ENCODE results near the gene SMARCAD1.

Gene SMARCAD1, protein sequence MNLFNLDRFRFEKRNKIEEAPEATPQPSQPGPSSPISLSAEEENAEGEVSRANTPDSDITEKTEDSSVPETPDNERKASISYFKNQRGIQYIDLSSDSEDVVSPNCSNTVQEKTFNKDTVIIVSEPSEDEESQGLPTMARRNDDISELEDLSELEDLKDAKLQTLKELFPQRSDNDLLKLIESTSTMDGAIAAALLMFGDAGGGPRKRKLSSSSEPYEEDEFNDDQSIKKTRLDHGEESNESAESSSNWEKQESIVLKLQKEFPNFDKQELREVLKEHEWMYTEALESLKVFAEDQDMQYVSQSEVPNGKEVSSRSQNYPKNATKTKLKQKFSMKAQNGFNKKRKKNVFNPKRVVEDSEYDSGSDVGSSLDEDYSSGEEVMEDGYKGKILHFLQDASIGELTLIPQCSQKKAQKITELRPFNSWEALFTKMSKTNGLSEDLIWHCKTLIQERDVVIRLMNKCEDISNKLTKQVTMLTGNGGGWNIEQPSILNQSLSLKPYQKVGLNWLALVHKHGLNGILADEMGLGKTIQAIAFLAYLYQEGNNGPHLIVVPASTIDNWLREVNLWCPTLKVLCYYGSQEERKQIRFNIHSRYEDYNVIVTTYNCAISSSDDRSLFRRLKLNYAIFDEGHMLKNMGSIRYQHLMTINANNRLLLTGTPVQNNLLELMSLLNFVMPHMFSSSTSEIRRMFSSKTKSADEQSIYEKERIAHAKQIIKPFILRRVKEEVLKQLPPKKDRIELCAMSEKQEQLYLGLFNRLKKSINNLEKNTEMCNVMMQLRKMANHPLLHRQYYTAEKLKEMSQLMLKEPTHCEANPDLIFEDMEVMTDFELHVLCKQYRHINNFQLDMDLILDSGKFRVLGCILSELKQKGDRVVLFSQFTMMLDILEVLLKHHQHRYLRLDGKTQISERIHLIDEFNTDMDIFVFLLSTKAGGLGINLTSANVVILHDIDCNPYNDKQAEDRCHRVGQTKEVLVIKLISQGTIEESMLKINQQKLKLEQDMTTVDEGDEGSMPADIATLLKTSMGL

DNA sequence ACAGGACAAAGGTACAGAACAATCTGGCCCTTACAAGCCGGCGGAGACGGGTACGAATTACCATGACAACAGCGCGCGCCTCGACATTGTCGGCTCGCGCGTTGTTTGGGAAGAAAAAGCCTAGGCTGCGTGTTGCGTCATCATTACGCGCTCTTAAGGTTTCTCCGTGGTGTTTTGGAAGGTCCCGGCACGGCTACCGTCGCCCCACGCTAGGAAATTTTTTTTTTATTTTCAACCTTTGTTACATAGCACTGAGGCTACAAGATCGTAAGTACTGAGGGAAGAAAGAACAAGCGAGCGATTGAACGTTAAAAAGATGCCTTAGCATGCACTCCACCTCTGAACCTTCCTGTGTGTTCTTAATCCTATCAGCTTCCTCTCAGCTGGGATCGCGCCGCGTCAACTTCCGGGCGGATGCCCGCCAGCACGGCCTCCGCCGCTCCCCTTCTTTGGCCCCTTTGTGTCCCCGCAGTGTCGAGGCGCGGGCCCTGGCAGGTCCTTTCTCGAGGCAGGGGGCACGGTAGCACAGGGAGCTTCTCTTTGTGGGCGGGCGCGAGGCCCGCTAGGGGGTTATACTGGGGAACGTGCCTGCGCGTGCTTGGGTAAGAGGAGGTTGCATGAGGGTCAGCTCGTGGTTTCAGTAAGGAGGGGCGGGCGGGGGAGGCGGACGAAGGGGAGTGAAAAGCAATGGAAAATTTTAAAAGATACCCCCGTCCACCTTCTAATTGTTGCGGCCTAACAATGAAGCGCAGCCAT is at the start of gene SMARCAD1:
Gene SMARCAD1 (plus strand): TSS at position 397 of the 756 bp plus-strand sequence. CDS start 530 bp downstream, outside the sequence.
- peak; percentile 89 to 90 for DNase-seq

GRCh38 chr4:94158883-94159282 is 48.8 kb upstream of the SMARCAD1 start:
- DNase-seq = no peak

DNA sequence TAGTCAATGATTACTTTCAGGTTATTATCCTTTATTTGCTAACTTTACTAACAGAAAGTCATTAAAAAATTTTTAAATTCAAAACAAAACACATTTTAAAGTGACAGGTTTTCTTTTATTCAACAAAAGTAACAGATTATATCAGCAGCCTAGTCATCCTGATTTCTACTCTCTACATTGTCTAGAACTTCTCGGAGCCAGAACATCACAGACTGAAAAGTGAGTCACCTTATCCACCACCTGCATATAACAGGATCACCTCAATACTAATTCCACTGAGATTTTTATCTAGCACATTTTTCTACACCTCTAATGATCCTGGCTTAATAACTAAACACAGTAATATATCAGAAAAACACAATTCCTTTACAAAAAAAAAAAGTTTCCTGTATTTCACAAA is 47.9 kb upstream of the SMARCAD1 start:
- no peak for DNase-seq

- peak; percentile 18 to 19 for DNase-seq
Measured at GRCh38 chr4:94160774-94161173, 46.9 kb upstream of the SMARCAD1 start.

- no peak for DNase-seq
Measured at GRCh38 chr4:94165256-94165655, 42.4 kb upstream of the SMARCAD1 start.

DNA sequence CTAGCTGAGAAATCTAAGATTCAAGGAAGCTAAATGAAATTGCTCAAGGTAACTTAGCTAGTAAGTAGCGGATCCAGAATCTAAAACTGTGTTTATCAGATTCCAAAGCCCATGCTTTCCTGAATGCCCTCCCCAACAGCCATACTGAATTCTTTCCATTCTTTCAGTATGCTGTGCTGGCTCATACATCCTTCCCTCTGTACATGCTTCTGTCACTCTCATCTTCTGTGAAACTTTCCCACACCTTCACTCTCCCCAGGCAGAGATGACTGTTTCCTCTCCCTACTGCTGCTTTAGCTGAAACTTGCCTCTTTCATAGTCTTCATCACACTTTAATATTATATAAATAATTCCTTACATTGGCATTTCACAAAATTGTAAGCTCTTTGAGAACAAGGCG is 39.3 kb upstream of the SMARCAD1 start:
- DNase-seq = no peak

DNA sequence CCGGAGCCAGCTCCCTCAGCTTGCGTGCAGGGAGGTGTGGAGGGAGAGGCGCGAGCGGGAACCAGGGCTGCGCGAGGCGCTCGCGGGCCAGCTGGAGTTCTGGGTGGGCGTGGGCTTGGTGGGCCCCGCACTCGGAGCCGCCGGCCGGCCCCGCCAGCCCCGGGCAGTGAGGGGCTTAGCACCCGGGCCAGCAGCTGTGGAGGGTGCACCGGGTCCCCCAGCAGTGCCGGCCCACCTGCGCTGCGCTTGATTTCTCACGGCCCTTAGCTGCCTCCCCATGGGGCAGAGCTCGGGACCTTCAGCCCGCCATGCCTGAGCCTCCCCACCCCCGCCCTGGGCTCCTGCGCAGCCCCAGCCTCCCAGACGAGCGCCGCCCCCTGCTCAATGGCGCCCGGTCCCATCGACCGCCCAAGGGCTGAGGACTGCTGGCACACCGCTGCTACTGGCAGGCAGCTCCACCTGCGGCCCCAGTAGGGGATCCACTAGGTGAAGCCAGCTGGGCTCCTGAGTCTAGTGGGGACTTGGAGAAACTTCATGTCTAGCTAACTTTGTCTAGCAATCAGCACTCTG is 37.8 kb upstream of the SMARCAD1 start:
- DNase-seq = no peak

GRCh38 chr4:94171616-94172015 is 36.0 kb upstream of the SMARCAD1 start:
- no peak for DNase-seq

DNA sequence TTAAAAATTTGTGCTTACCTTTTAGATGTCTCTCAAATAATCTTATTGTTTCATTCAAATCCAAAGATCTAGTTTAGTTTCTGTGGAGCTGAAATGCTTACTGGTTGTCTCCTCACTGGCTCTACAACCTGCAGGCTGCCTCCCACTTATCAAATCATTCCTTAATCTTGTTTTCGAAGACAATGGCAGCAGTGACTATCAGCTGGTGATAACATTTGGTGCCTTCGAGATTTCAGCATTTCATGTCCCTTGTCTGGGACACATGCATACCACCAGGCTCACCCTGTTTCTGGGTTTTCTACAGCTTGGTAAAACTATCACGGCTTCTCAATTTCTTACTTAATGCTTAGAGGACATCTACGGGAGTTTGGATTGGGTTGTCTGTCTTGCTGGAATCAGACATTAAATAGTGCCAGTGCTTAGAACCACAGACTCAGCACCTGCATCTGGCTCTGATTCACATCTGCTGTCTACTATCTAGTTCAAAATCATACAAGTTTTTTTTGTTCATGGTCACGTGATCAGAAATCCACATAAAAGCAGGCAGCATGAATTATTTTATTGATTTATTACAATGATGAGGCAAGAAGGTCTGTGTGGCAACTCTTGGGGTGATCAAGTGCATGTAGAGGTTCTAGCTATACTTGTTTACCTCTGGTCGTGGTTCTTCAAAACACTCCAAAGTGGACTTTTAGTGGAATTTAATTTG is 32.0 kb upstream of the SMARCAD1 start:
- no peak for DNase-seq

- no peak for DNase-seq
Measured at GRCh38 chr4:94177822-94178221, 29.8 kb upstream of the SMARCAD1 start.

DNA sequence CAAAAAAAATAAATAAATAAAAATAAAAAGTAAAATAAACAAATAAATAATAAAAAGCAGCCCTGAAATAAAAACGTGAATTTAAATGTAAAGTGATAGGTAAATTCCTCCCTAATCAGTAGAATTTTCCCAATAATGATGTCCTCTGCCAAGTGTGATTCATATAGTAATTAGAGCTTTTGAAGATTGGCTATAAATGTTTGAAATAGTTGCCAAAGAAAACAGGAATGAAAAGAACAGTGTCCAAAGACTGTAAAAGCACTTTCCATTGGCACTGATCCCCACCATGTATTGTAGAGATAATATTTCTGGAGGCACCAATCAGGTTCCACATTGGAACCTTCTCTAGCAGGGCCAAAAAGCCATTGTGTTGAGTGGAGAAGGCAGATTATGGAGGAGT is 25.9 kb upstream of the SMARCAD1 start:
- DNase-seq = no peak

DNA sequence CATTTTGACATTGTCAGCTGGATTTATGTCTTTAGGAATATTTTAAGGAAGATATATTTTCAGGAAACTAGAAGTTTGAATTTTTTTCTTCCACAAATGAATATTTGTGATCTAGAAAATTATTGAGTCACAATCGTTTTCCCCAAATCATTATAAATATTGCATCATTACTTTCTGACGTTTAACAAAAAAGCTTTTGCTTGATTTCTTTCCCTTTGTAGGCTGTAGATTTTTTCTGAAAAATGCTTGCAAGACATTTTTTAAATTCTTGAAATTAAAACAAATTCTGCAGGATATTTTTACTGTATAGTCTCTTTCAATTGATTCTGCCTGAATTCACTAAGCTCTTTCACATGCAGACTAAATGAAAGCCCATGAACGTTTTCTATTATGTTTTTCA is 4.9 kb upstream of the SMARCAD1 start:
- no peak for DNase-seq

GRCh38 chr4:94208266-94208665 is 601 bp downstream of the SMARCAD1 start:
- no peak for DNase-seq

DNA sequence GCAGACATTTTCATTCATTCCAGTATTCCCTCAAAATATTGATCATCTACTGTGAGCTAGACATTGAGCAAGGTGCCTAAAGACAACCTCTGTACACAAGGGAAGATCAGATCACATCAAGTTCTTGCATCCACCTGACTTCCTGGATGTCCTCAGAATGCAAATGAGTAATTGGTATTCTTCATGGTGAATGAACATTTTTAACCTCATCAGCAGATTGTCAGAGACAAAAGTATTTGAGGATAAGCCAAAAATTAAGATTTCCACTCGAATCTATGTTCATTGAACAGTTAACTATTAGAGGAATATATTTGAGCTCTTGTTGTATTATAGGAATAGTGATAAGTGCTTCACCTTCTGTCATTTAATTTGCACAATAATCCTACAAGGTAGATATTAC is 1.3 kb downstream of the SMARCAD1 start:
- no peak for DNase-seq

DNA sequence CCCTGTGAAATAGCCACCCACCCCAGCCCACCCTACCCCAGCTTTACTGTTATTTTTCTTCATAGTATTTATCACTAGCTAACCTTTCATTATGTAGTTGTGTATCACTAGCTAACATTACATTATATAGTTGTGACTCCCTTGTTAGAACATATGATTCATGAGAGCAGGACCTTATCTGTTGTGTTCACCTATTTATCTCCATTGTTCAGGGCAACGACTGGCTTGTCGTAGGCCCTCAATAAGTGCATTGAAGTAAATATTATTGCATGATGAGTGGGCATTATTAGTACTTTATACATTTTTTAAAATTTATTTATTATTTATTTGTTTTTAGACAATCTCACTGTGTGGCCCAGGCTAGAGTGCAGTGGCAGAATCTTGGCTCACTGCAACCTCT is 4.2 kb downstream of the SMARCAD1 start:
- no peak for DNase-seq

DNA sequence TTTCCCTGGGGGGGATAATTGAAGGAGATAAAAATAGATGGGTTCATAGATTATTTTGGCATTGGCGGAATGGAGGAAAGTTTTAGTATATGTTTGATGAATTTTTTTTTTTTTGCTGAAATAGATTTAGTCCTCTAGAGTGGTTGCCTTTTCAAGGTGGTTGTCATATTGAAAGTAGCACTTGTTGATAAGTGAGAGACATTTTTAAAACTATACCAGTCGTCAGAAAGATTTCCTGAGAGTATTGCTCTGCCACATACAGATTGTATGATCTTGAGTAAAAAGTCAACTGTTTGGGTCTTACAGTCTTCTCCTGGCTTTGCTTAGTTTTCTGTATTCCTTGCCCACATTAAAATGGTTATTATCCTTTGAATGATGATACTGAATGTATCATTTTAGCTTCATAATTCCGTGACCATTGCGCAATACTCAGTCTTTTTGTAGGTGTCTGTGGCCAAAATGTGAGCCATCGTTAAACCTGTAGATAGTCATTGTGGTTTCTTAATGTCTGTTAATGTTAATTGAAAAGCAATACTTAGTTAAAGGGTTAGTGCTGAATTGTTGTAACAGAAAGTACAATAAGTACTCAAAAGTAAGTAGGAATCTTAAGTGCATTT is 7.1 kb downstream of the SMARCAD1 start:
- no peak for DNase-seq

- DNase-seq = no peak
Measured at GRCh38 chr4:94216394-94216793, 8.7 kb downstream of the SMARCAD1 start.

DNA sequence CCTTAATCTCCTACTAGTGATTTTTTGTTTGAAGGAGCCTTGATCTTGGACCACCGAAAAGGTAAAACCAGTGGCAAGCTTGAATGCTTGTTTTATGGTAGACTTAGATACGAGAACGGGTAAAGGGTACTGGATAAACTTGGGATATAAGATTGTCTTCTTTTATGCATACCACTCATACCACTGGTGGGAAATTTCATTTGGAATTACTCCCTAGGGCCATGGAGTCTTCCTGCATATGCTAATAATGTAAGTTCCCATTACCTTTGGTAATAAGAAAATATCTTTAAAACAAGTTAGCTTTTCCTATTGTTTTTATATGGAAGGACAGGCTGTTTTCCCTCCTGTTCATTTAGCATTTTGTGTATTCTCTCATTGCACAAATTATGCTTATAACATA is 11.7 kb downstream of the SMARCAD1 start:
- DNase-seq = no peak

DNA sequence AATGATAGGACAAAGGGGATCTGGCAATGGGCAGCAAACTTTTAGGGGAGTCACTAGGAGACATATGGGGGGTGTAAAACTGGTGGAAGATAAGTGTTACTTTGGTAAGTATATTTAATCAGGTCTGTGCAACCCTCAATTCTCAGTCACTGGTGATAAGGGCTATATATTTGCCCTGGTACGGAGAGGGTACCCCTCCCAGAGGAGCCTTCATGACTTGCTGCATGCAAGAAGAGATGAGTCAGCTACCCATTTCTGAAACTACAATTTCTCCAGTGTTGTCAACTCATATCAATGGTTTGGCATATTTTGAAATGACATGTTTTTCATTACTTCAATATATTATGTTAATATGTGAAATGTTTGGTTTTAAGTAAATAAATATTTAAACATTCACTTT is 14.3 kb downstream of the SMARCAD1 start:
- no peak for DNase-seq

DNA sequence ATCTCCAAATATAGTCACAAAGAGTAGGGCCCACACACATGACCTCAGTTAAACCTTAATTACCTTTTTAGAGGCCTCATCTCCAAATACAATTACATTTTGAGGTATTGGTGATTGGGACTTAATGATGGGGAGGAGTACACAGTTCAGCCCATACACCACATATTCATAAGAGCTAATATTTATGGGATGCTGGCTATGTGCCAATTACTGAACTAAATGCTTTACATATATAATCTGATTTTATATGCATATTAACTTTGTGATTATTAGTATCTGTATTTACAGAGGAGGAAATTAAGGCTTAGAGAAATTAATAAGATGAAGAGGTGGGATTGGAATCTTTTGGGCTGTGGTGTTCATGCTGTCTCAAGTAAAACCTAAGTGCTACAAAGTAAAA is 17.8 kb downstream of the SMARCAD1 start:
- DNase-seq = no peak

DNA sequence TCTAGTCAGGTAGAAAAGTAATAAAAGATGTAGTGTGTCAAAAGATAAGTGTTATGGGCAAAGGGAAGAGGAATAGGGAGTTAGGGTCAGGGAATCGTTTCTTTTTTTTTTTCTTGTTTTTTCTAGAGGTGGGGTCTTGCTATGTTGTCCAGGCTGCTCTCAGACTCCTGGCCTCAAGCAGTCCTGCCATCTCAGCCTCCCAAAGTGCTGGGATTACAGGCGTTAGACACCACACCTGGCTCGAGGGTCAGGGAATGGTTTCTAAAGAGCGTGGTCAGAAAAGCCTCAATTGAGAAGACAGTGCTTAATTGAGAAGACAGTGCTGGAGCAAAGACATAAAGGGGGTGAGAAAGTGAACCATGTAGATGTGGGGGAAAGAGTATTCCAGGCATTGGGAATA is 19.1 kb downstream of the SMARCAD1 start:
- DNase-seq = no peak

Data from activated T-cell treated with anti-CD3 and anti-CD28 coated beads, Interleukin-2, amount 50 U/mL, for 48 hours (primary cell).